Measurements from ENCODE around the gene PPP1R1C. TPM values are rescaled to one million over a fixed set of nuclear protein-coding genes. Genes with fewer than 3 reads are reported as not detected.

The PPP1R1C gene
- total RNA-seq, 1 donor from 2014 or later = 8.8 TPM

Other genes starting within 250 kb of the PPP1R1C start
- gene ITPRID2, start 94.1 kb upstream of the PPP1R1C start, total RNA-seq = 168 TPM